ENCODE data around the gene MIPEP.

MIPEP gene

GRCh38 chr13:23741879-23742510, 147.2 kb downstream of the MIPEP start:
- DNase-seq, result peak; percentile 20

GRCh38 chr13:23740002-23740401, 149.2 kb downstream of the MIPEP start:
- no peak for DNase-seq

- DNase-seq, result no peak
Measured at GRCh38 chr13:23739596-23739995, 149.6 kb downstream of the MIPEP start.

- no peak for DNase-seq
Measured at GRCh38 chr13:23736541-23736940, 152.7 kb downstream of the MIPEP start.

- DNase-seq, result no peak
Measured at GRCh38 chr13:23735329-23735728, 153.9 kb downstream of the MIPEP start.

GRCh38 chr13:23731709-23732108, 157.5 kb downstream of the MIPEP start:
- no peak for DNase-seq

GRCh38 chr13:23730251-23730650, 158.9 kb downstream of the MIPEP start:
- no peak for DNase-seq

GRCh38 chr13:23729531-23729930, 159.7 kb downstream of the MIPEP start:
- no peak for DNase-seq

GRCh38 chr13:23728807-23729206, 160.4 kb downstream of the MIPEP start:
- DNase-seq, result no peak

GRCh38 chr13:23725922-23726321, 163.3 kb downstream of the MIPEP start:
- no peak for DNase-seq

GRCh38 chr13:23724196-23724970, 164.8 kb downstream of the MIPEP start:
- no peak for DNase-seq

GRCh38 chr13:23723471-23723870, 165.7 kb downstream of the MIPEP start:
- peak; percentile 50 for DNase-seq

- no peak for DNase-seq
Measured at GRCh38 chr13:23722726-23723453, 166.3 kb downstream of the MIPEP start.

- DNase-seq, result no peak
Measured at GRCh38 chr13:23718996-23719395, 170.2 kb downstream of the MIPEP start.

GRCh38 chr13:23716401-23716800, 172.8 kb downstream of the MIPEP start:
- no peak for DNase-seq

- DNase-seq, result peak; percentile 20
Measured at GRCh38 chr13:23715762-23716235, 173.4 kb downstream of the MIPEP start.

GRCh38 chr13:23715092-23715761, 174.0 kb downstream of the MIPEP start:
- DNase-seq, result no peak

GRCh38 chr13:23714672-23715071, 174.5 kb downstream of the MIPEP start:
- no peak for DNase-seq

- no peak for DNase-seq
Measured at GRCh38 chr13:23711355-23711754, 177.8 kb downstream of the MIPEP start.

GRCh38 chr13:23710366-23710765, 178.8 kb downstream of the MIPEP start:
- DNase-seq, result no peak

- peak; percentile 30 for DNase-seq
Measured at GRCh38 chr13:23709536-23709935, 179.7 kb downstream of the MIPEP start.

GRCh38 chr13:23707674-23708073, 181.5 kb downstream of the MIPEP start:
- peak; percentile 43 for DNase-seq

- no peak for DNase-seq
Measured at GRCh38 chr13:23705583-23705982, 183.6 kb downstream of the MIPEP start.
